Measurements from ENCODE around the gene FPR2.

GRCh38 chr19:51724543-51724942, 36.4 kb upstream of the FPR2 start:
- TF ChIP-seq CTCF (IDR thresholded peaks at IDR 0.05; ENCODE audit: extremely low read depth in 1 of 2, insufficient read depth in 1 of 2, low read depth in 1 of 2, low read length in 2 of 2) (no peak), JUN (IDR thresholded peaks at IDR 0.05; ENCODE audit: borderline replicate concordance, insufficient read depth, insufficient read length, low read depth) (no peak), GATA2 (IDR thresholded peaks at IDR 0.05; ENCODE audit: insufficient read depth, insufficient read length, low read depth, low read length) (no peak), POLR2AphosphoS5 (IDR thresholded peaks at IDR 0.05; ENCODE audit: insufficient read depth, low read depth, low read length) (no peak)

Measured in endothelial cell of umbilical vein (primary cell).